ENCODE data around the gene C17orf107.

- TF ChIP-seq CTCF (IDR thresholded peaks at IDR 0.05 in 4 of 5, conservative IDR thresholded peaks at IDR 0.05 in 1 of 5) = no peak
- TF ChIP-seq POLR2A (IDR thresholded peaks at IDR 0.05) = no peak
Observed at GRCh38 chr17:4947010-4947410, 47.7 kb downstream of the C17orf107 start.
